ENCODE measurements around the gene DCAF11. TPM values are rescaled to one million over a fixed set of nuclear protein-coding genes. Genes with fewer than 3 reads are reported as not detected.

DCAF11 gene
- total and polyA plus RNA-seq, 2 of the 13 experiments (the other 11 are each of a cell fraction or from before 2014, with no cell fraction given): 150 to 257 TPM

DNA sequence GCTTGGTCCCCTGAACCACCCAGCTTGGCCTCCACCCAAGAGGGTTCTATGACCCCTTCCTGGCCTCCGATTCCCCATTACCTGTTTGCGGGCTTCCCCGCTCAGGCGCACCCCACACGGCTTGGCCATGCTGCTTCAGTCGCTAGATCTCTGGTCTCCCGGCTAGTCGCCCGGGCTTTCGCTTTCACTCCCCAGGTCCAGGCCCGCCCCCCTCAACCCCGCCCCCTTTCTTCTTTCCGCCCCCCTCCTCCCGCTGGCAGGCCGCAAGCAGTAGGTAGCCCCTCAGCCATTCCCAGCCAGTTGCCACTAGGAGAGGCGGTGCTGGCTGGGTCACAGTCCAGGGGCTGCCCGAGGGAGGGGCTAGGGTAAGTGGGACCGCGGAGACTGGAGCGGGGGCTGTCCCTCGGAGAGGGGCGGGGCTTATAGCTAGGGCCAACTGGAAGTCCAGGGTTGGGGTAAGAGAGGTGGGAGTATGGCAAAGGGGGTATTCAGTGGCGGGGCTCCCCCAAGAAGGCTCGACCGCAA lies 31.9 kb downstream of the DCAF11 start, which contains the start of gene PSME2 (continued):
- TF ChIP-seq FOXA3 (CRISPR knock-in tag; IDR thresholded peaks at IDR 0.05) (no peak), SMAD9 (CRISPR knock-in tag; IDR thresholded peaks at IDR 0.05) (peak; percentile 94), ZFP36L2 (CRISPR knock-in tag; IDR thresholded peaks at IDR 0.05) (peak; percentile 78; the same call in 1 of the 2 replicates), STAT5B (CRISPR knock-in tag; IDR thresholded peaks at IDR 0.05) (0 out of 2 replicates have a peak, but pooled peaks have one; percentile 25), NKX3-1 (CRISPR knock-in tag; IDR thresholded peaks at IDR 0.05) (no peak), ZNF567 (CRISPR knock-in tag; IDR thresholded peaks at IDR 0.05; ENCODE audit: borderline replicate concordance) (no peak), U2AF1 (optimal IDR thresholded peaks at IDR 0.05; ENCODE audit: low read depth, low read length) (peak; percentile 83), ZMAT5 (CRISPR knock-in tag; IDR thresholded peaks at IDR 0.05; ENCODE audit: borderline replicate concordance, low read depth) (no peak), TSC22D2 (CRISPR knock-in tag; IDR thresholded peaks at IDR 0.05; ENCODE audit: borderline replicate concordance) (0 out of 2 replicates have a peak, but pooled peaks have one; percentile 47), KLF12 (CRISPR knock-in tag; IDR thresholded peaks at IDR 0.05; ENCODE audit: borderline replicate concordance) (peak; percentile 81; the same call in 1 of the 2 replicates), FLYWCH1 (CRISPR knock-in tag; IDR thresholded peaks at IDR 0.05) (no peak), MIER2 (CRISPR knock-in tag; IDR thresholded peaks at IDR 0.05) (no peak), EP300 (IDR thresholded peaks at IDR 0.05; ENCODE audit: low read depth in 2 of 2, low read length in 2 of 2) (peak in 1 of 2 experiments; percentile 35; a peak in 1 of 4 replicates), EP300 (CRISPR knock-in tag; IDR thresholded peaks at IDR 0.05; ENCODE audit: borderline replicate concordance) (no peak), SOX13 (IDR thresholded peaks at IDR 0.05) (peak; percentile 39), SOX13 (CRISPR knock-in tag; conservative IDR thresholded peaks at IDR 0.05 in 1 of 2, IDR thresholded peaks at IDR 0.05 in 1 of 2) (peak in 1 of 2 experiments; percentile 61; a peak in 2 of 4 replicates)
- TF ChIP-seq, protein P1, sequence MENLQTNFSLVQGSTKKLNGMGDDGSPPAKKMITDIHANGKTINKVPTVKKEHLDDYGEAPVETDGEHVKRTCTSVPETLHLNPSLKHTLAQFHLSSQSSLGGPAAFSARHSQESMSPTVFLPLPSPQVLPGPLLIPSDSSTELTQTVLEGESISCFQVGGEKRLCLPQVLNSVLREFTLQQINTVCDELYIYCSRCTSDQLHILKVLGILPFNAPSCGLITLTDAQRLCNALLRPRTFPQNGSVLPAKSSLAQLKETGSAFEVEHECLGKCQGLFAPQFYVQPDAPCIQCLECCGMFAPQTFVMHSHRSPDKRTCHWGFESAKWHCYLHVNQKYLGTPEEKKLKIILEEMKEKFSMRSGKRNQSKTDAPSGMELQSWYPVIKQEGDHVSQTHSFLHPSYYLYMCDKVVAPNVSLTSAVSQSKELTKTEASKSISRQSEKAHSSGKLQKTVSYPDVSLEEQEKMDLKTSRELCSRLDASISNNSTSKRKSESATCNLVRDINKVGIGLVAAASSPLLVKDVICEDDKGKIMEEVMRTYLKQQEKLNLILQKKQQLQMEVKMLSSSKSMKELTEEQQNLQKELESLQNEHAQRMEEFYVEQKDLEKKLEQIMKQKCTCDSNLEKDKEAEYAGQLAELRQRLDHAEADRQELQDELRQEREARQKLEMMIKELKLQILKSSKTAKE (CRISPR knock-in tag; IDR thresholded peaks at IDR 0.05; ENCODE audit: borderline replicate concordance): no peak
- TF ChIP-seq, protein P2, sequence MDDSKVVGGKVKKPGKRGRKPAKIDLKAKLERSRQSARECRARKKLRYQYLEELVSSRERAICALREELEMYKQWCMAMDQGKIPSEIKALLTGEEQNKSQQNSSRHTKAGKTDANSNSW (CRISPR knock-in tag; IDR thresholded peaks at IDR 0.05; ENCODE audit: borderline replicate concordance): no peak
- TF ChIP-seq, protein P3, sequence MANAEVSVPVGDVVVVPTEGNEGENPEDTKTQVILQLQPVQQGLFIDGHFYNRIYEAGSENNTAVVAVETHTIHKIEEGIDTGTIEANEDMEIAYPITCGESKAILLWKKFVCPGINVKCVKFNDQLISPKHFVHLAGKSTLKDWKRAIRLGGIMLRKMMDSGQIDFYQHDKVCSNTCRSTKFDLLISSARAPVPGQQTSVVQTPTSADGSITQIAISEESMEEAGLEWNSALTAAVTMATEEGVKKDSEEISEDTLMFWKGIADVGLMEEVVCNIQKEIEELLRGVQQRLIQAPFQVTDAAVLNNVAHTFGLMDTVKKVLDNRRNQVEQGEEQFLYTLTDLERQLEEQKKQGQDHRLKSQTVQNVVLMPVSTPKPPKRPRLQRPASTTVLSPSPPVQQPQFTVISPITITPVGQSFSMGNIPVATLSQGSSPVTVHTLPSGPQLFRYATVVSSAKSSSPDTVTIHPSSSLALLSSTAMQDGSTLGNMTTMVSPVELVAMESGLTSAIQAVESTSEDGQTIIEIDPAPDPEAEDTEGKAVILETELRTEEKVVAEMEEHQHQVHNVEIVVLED (CRISPR knock-in tag; IDR thresholded peaks at IDR 0.05; ENCODE audit: borderline replicate concordance): no peak; the same call in none of the 2 replicates
- TF ChIP-seq, protein P4, sequence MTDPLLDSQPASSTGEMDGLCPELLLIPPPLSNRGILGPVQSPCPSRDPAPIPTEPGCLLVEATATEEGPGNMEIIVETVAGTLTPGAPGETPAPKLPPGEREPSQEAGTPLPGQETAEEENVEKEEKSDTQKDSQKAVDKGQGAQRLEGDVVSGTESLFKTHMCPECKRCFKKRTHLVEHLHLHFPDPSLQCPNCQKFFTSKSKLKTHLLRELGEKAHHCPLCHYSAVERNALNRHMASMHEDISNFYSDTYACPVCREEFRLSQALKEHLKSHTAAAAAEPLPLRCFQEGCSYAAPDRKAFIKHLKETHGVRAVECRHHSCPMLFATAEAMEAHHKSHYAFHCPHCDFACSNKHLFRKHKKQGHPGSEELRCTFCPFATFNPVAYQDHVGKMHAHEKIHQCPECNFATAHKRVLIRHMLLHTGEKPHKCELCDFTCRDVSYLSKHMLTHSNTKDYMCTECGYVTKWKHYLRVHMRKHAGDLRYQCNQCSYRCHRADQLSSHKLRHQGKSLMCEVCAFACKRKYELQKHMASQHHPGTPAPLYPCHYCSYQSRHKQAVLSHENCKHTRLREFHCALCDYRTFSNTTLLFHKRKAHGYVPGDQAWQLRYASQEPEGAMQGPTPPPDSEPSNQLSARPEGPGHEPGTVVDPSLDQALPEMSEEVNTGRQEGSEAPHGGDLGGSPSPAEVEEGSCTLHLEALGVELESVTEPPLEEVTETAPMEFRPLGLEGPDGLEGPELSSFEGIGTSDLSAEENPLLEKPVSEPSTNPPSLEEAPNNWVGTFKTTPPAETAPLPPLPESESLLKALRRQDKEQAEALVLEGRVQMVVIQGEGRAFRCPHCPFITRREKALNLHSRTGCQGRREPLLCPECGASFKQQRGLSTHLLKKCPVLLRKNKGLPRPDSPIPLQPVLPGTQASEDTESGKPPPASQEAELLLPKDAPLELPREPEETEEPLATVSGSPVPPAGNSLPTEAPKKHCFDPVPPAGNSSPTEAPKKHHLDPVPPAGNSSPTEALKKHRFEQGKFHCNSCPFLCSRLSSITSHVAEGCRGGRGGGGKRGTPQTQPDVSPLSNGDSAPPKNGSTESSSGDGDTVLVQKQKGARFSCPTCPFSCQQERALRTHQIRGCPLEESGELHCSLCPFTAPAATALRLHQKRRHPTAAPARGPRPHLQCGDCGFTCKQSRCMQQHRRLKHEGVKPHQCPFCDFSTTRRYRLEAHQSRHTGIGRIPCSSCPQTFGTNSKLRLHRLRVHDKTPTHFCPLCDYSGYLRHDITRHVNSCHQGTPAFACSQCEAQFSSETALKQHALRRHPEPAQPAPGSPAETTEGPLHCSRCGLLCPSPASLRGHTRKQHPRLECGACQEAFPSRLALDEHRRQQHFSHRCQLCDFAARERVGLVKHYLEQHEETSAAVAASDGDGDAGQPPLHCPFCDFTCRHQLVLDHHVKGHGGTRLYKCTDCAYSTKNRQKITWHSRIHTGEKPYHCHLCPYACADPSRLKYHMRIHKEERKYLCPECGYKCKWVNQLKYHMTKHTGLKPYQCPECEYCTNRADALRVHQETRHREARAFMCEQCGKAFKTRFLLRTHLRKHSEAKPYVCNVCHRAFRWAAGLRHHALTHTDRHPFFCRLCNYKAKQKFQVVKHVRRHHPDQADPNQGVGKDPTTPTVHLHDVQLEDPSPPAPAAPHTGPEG (CRISPR knock-in tag; IDR thresholded peaks at IDR 0.05): no peak
